Endothelial cell of umbilical vein (primary cell): Measurements from ENCODE around the gene LLGL2.

Experiments
- EZH2 ChIP-seq: IDR thresholded peaks from 2 replicates; pipeline ENCODE4 v1.6.1; 2012; ENCODE audit warnings: borderline replicate concordance, low read depth, mild to moderate bottlenecking, moderate library complexity, low read length, inconsistent platforms; ENCODE audit not compliant: severe bottlenecking
- FOS ChIP-seq: IDR thresholded peaks from 2 replicates; pipeline ENCODE4 v1.6.1; 2011; ENCODE audit warnings: mild to moderate bottlenecking, low read length, moderate library complexity, borderline replicate concordance; ENCODE audit not compliant: insufficient read depth
- JUN ChIP-seq: IDR thresholded peaks from 2 replicates; pipeline ENCODE4 v1.6.1; 2011; ENCODE audit warnings: borderline replicate concordance, low read depth; ENCODE audit not compliant: insufficient read length, insufficient read depth
- POLR2A ChIP-seq: IDR thresholded peaks from 2 replicates; pipeline ENCODE4 v1.6.1; 2012; ENCODE audit warnings: low read depth, mild to moderate bottlenecking, control low read depth, low read length
- POLR2AphosphoS5 ChIP-seq: IDR thresholded peaks from 2 replicates; pipeline ENCODE4 v1.6.1; 2012; ENCODE audit warnings: low read depth, mild to moderate bottlenecking, control low read depth, low read length, moderate library complexity; ENCODE audit not compliant: insufficient read depth
- TF ChIP-seq, protein P1 (sequence below), 2 donors: IDR thresholded peaks; 1 replicate in 1 of 2; 2 replicates in 1 of 2; pipeline ENCODE4 v1.5.1; 2011; ENCODE audit warnings: low read length in 2 of 2, mild to moderate bottlenecking in 2 of 2, moderate library complexity in 2 of 2, control low read depth in 1 of 2, inconsistent platforms in 1 of 2, low read depth in 1 of 2; ENCODE audit not compliant: insufficient read depth in 1 of 2; ENCODE audit errors: extremely low read depth in 1 of 2
- TF ChIP-seq, protein P2 (sequence below): IDR thresholded peaks from 2 replicates; pipeline ENCODE4 v1.6.1; 2011; ENCODE audit not compliant: insufficient read depth, insufficient read length

DNA sequence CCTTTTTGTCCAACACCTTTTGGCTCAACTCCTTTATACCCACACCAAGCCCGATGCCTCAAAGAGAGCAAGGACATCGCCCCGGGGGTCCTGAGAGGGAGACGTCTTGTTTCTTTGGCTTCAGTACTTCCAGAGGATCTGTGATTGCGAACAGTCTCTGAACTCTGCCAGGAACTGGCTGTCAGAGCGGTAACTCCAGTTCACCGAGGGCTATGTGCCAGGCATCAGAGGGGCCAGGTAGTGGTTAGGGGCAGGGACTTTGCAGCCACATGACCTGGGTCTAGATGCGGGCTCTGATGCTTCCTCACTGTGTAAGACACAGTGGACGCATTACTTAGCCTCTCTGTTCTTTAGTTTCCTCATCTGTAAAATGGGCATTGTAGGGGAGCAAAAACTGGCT lies 21.6 kb downstream of the LLGL2 start:
- TF ChIP-seq, protein P1, sequence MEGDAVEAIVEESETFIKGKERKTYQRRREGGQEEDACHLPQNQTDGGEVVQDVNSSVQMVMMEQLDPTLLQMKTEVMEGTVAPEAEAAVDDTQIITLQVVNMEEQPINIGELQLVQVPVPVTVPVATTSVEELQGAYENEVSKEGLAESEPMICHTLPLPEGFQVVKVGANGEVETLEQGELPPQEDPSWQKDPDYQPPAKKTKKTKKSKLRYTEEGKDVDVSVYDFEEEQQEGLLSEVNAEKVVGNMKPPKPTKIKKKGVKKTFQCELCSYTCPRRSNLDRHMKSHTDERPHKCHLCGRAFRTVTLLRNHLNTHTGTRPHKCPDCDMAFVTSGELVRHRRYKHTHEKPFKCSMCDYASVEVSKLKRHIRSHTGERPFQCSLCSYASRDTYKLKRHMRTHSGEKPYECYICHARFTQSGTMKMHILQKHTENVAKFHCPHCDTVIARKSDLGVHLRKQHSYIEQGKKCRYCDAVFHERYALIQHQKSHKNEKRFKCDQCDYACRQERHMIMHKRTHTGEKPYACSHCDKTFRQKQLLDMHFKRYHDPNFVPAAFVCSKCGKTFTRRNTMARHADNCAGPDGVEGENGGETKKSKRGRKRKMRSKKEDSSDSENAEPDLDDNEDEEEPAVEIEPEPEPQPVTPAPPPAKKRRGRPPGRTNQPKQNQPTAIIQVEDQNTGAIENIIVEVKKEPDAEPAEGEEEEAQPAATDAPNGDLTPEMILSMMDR (IDR thresholded peaks at IDR 0.05; ENCODE audit: extremely low read depth in 1 of 2, insufficient read depth in 1 of 2, low read depth in 1 of 2, low read length in 2 of 2), result no peak
- TF ChIP-seq JUN, result no peak
- no peak for TF ChIP-seq POLR2A
- TF ChIP-seq POLR2AphosphoS5, result no peak
- TF ChIP-seq, protein P2, sequence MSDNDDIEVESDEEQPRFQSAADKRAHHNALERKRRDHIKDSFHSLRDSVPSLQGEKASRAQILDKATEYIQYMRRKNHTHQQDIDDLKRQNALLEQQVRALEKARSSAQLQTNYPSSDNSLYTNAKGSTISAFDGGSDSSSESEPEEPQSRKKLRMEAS, result no peak
- no peak for TF ChIP-seq EZH2
- TF ChIP-seq FOS, result no peak
